ENCODE results near the gene TMEM86B.

The TMEM86B gene

GRCh38 chr19:55257461-55258420 lies 29.2 kb upstream of the TMEM86B start:
- no peak for DNase-seq (ENCODE audit: low read depth in 1 of 2, low spot score in 1 of 2)

DNA sequence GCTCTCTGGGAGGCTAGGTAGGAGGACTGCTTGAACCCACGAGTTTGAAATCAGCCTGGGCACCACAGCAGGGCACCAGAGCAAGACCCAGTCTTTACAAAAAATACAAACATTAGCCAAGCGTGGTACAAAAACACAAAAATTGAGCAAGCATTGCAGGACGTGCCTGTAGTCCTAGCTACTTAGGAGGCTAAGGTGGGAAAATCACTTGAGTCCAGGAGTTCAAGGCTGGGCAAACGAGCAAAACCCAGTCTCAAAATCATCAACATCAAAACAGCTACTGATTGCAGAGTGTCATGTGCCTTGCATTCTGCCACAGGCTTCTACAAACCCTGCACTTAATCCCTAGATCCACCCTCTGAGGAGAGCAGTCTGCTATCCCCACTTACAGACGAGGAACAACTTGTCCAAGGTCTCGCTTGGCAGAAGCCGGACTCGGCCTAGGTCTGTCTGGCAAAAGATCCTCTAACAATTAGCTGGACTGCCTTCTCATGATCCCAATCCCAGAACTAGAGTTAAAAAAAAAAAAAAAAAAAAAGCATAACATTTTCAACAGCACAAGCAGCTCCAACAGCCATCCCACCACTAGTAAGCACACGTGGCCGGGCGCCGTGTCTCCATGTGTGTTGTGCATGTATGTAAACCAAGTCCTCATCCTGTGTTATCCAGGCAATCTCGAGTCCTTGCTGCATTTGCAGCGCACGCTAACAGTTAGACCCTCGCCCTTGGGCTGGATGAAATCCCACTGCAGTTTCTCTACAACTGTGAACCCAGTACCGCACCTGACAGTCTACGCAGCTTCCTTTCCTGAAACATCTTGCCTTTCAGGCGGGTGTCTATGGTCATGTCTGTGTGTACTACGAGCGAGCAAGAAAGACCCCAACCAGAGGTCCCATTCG lies 28.2 kb upstream of the TMEM86B start:
- no peak for DNase-seq (ENCODE audit: low read depth in 1 of 2, low spot score in 1 of 2)

GRCh38 chr19:55255618-55256423 lies 27.3 kb upstream of the TMEM86B start:
- DNase-seq (ENCODE audit: low read depth in 1 of 2, low spot score in 1 of 2) = peak in 1 of 2 donors; percentile 33

GRCh38 chr19:55254625-55254977 lies 26.0 kb upstream of the TMEM86B start:
- DNase-seq (ENCODE audit: low read depth in 1 of 2, low spot score in 1 of 2) = no peak

DNA sequence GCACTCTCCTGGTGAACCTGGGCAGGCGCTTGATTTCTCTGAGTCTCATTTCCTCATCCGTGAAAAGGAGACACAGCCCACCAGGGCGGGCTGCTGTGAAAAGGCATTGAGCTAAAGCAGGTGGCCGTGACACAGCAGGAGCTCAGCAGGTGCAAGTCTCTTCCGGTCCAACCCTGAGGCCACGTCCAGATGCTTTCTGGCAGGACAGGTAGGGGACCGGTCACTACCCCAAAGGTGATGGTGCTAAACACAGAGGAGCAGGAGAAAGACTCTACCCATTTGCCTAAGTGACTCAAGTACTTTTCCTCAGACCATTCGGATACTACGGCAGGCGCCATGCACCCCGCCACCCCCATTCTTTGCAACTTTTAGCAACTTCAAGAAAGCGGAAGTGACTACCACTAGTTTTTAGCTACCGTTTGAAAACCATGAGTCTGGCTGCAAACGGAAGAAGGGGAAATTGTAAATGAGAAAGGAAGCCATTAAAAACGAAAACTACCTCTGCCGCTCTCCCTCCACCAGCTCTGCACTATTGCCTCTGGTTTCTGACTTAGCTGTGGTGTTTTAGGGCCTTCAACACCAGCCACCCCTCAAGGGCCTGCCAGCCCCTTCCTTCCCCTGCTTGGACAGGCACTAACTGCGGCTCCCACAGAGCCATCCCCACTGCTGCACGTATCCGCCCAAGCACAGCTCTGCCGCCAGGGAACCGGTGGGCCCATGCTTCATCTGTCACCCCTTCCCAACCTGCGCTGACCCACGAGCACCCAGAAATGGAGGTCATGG lies 25.5 kb upstream of the TMEM86B start:
- peak; percentile 32 to 38 for DNase-seq (ENCODE audit: low read depth in 1 of 2, low spot score in 1 of 2)

DNA sequence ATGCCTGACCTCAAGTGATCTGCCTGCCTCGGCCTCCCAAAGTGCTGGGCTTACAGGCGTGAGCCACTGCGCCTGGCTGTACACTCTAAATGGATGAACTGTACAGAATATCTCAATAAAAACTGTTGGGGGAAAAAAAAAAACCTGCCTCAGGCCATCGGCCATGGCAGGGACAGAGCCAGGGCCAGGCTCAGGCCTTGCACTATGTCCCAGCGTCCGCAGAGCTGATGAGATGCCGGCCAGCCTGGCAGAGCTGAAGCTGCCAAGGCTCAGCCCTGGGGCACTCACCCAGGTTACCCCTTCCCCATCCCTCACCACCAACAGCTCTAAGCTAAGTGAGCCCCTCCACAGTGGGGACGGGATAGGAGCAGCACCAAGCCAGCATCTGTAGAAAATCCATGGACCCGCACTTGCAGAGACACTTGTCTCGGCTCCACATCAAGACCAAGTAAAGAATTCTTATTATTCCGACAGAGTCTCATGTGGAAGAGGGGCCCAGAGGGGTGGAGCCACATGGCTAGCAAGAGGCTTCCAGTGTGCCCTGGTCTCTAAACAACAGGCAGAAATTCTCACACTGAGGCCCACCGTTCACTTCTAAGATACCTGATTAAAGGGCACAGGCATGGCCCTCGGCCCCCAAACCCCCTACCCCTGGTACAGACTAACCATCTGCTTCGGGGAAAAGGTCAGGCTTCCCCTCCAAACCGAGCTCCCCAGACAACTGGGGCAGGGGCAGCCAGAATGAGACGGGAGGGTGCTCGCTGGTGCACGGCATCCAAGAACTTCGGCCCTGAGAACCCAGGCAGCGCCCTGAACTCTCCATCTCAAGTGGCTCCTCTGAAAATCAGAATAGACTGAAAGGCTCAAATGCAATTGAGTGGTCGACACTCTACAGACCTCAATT lies 24.4 kb upstream of the TMEM86B start:
- DNase-seq (ENCODE audit: low read depth in 1 of 2, low spot score in 1 of 2) = no peak

DNA sequence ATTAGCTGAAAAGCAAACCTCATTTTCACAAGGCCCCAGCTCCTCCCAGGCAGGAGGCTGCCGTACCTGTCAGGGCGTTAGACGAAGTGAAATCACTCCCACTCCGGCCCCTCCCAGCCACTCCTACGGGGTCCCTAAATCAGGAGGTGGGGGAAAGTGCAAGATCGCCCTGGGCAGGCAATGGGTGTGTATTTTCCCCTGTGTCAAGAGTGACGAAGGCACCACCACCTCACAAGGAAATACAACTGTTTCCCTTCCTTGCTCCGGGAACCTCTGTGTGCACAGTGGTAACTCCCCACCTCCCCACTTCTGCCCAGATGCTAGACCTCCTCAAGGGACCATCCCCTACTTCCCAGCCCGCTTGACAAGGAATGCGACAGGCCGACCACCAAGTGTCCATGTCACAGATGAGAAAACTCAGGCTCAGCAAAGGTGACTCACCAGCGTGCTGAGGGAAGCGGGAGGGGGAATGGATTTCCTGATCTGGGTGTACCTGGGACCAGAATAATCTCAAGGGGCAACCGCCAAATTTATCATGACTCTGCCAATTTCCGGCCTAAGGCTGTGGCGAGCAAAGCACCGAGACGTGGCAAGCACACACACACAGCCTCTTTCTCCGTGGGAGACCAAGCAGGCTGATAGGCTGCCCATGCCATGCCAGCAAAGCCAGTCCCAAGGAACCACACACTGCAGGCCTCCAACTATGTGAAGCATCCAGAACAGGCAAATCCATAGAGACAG lies 22.9 kb upstream of the TMEM86B start:
- no peak for DNase-seq (ENCODE audit: low read depth in 1 of 2, low spot score in 1 of 2)

- no peak for DNase-seq (ENCODE audit: low read depth in 1 of 2, low spot score in 1 of 2)
These were observed 21.9 kb upstream of the TMEM86B start for GRCh38 chr19:55250262-55251036.

DNA sequence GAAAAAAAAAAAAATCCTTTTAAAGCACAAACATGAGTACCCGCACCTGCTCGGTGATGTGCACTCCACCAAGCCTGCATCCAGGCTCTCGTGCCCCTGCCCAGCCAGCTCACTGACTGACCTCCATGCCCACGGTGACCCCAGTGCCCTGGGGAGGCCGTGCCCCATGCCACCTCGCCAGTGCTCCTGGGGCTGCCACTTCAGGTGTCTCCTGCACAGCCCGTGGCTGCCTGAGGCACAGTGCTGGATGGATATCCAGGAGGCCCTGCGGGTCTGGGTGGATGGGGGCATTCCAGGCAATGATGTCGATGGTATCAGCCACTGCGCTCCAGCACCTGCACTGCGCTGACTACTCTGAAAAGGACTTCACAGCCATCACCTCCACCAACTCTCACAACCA lies 21.3 kb upstream of the TMEM86B start:
- no peak for DNase-seq (ENCODE audit: low read depth in 1 of 2, low spot score in 1 of 2)

- no peak for DNase-seq (ENCODE audit: low read depth in 1 of 2, low spot score in 1 of 2)
These were observed 20.1 kb upstream of the TMEM86B start for GRCh38 chr19:55248704-55249103.

- DNase-seq (ENCODE audit: low read depth in 1 of 2, low spot score in 1 of 2) = no peak
These were observed 19.7 kb upstream of the TMEM86B start for GRCh38 chr19:55248166-55248675.

DNA sequence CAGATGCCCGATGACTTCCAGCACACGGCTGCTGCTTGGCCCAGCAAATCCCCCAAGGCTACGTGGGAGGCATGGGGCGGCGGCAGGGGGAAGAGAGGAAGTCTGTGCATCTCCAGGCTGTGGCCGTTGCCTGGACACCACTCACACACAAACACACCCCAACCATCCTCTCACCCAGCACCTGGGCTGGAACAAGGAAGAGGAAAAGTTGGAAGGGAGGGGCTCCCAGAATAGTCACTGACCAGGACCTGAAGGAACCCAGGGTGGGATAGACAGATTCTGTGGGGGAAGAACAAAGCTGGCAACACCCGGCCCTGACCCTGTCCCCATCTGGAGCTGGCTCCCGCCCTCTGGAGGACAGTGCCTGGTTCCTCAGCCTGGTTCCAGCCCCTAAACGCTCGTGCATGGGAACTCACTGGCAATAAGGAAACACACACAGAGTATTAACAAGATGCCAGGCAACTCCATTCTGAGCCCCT lies 19.1 kb upstream of the TMEM86B start:
- DNase-seq (ENCODE audit: low read depth in 1 of 2, low spot score in 1 of 2) = no peak

DNA sequence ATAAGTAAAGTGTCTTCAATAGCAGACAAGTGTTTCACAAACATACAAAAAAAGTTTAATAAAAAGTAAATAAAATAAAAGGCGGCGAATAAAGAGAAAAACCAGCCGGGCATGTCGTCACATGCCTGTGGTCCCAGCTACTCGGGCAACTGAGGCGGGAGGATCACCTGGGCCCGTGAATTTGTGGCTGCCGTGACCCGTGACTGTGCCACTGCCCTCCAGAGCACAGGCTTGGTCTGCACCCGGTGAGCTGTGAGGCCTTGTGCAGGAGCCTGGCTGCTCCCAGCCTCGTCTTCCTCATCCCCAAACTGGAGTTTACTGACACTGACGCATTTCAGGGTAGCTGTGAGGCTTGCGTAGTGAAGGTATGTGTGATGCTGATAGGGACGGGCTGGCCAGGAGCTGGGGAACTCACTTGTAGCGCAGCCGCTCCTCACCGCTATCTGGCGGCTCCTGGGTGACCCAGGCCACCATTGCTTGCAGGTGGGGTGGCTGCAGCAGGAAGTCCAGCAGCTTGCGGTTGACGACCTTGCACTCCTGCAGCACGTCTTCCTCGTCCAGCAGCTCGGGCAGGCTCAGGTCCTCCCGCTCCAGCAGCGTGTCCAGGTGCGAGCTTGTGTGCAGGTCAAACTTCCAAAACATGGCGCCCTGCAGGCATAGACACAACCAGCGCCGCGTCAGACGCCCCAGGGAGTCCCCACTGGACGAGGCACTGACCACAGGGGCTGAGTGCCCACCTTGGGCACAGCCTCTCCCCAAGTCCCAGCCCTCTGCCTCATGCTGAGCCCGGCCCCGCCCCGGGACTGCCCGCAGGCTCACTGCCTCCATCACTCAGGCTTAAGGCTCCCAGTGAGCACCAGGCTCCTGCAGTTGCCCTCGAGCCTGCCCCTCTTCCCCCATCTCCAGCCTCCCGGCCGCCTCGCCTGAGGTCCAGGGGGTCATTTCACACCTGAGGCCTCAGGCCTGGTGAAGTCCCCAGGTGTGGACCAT lies 18.2 kb upstream of the TMEM86B start:
- no peak for DNase-seq (ENCODE audit: low read depth in 1 of 2, low spot score in 1 of 2)

DNA sequence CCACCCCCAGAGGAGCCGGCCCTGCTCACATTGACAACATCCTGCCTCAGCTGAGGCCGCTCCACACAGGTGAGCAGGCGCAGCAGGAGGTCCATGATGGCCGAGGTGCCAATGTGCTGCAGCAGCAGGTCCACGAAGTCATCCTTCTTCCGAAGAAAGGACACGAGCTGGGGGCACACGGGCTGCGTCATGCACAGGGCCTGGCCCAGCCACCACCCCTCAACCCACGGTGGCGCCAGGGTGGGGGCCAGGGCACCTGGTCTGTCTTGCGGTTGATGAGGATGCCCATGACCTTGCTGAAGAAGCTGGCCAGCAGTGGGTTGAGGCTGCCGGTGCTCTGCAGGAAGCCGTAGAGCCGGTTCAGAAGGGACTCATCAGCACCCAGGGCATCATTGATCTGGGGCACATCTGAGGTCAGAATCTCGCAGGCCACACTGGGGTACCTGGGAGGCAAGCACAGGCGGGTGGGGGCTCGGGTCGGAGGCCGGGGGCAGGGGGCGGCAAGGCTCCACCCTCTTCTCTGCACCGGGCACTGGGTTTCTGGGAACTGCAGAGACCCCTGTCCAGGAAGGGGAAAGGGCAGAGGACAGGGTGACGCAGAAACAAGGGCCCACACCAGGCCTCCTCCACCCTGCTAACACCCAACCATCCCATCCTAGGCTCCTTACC lies 16.8 kb upstream of the TMEM86B start:
- DNase-seq (ENCODE audit: low read depth in 1 of 2, low spot score in 1 of 2) = no peak

DNA sequence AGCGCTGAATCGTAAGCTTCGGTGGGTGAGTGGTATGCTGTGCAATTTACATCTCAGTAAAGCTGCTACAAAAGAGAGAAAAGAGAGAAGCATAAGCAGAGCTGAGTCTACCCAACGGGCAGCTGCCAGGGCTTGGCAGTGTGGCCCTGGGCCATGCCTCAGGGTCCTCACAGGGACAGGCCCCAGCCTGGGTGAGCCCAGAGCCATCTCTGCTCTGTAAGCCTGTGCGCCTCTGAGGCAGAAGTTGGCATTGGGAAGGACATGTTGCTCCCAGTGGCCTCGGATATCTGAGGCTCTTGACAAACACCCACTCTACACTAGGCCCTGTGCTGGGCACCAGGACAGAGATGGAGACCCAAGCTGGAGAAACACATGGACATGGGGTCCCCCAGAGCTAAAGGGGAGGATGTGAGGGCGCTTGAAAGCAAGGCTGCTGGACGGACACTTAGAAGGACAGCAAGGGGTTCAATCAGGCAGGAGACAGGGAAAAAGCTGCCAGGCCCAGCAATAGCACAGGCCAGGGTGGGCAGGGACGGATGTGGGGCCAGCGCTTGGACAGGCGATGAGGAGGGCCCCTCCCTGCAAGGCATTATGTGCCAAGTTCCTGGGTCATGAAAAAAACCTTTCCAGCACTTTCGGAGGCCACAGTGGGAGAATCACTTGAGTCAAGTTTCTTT lies 15.6 kb upstream of the TMEM86B start:
- no peak for DNase-seq (ENCODE audit: low read depth in 1 of 2, low spot score in 1 of 2)
